Glomerular endothelial cell (primary cell): Measurements from ENCODE around the gene ZNF485. TPM values are rescaled to one million over a fixed set of nuclear protein-coding genes. Genes with fewer than 3 reads are reported as not detected.

Source experiments
- DNase-seq: peaks from one replicate; pipeline ENCODE4 v3.0.0-alpha.2; 2011; ENCODE audit warnings: low read depth, low spot score; ENCODE audit errors: extremely low read depth
- total RNA-seq: library from RNA; depleted of rRNA; stranded (reverse); fragments of >200 nt; gene quantifications from 2 replicates; pipeline ENCODE4 v1.2.3, GENCODE V29; 2015

The ZNF485 gene
- total RNA-seq, 1 donor from 2014 or later = 0.76 TPM

DNA sequence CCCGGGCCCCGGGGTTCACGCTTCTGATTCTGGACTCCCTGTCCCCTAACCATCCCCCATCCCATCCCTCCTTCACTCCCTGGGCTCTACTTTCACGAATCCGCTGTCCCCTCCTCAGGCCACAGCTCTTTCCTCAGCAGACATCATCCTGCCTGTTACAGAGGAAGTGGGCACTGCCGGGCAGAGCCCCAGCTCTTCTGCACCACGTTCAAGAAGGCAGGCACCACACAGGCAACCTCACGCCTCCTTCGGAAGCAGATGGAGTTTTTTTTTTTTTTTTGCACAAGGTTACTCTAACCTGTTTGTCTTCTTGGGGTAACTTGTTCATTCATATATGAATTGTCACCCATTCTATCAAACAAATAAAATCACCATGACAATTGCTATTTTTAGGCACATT lies 60.3 kb downstream of the ZNF485 start:
- DNase-seq = no peak

- DNase-seq = no peak
Measured at GRCh38 chr10:43667317-43667731, 61.1 kb downstream of the ZNF485 start.

Other genes starting within 250 kb of the ZNF485 start
- gene FXYD4, start 234.8 kb upstream of the ZNF485 start, total RNA-seq = not detected in 2 replicates
- 175 and 203 TPM in 2 replicates for gene HNRNPF, start 197.3 kb upstream of the ZNF485 start, total RNA-seq
- gene ZNF487, start 169.3 kb upstream of the ZNF485 start, total RNA-seq = 2.0 and 3.3 TPM in 2 replicates
- gene ZNF239, start 31.8 kb upstream of the ZNF485 start, total RNA-seq = 1.8 and 2.3 TPM in 2 replicates
- gene ZNF32, start 42.4 kb downstream of the ZNF485 start, total RNA-seq = 17.6 and 26.6 TPM in 2 replicates